Measurements from ENCODE around the gene FSTL5.

GRCh38 chr4:161829591-161829990 lies 334.2 kb downstream of the FSTL5 start:
- TF ChIP-seq CTCF (conservative IDR thresholded peaks at IDR 0.05; ENCODE audit: low read depth in 2 of 2) (no peak), POLR2AphosphoS5 (IDR thresholded peaks at IDR 0.05; ENCODE audit: low read depth) (no peak), JUNB (IDR thresholded peaks at IDR 0.05; ENCODE audit: unreplicated experiment) (no peak), REST (IDR thresholded peaks at IDR 0.05; ENCODE audit: unreplicated experiment) (no peak)
